GM20000 (cell line): ENCODE data around the gene PIGQ.
"Not testable (repeated sequence)": the region's sequence is repeated elsewhere in the genome, so short reads cannot be mapped to it uniquely, and the experiment has no call there.

Experiments
- DNase-seq: peaks from one replicate; pipeline ENCODE4 v3.0.0; 2012; ENCODE audit warnings: low spot score
- TF ChIP-seq, protein P1 (sequence below): IDR thresholded peaks from 2 replicates; pipeline ENCODE4 v1.5.1; 2012; ENCODE audit warnings: mild to moderate bottlenecking, control low read depth; ENCODE audit errors: extremely low read depth, missing control alignments

PIGQ gene

DNA sequence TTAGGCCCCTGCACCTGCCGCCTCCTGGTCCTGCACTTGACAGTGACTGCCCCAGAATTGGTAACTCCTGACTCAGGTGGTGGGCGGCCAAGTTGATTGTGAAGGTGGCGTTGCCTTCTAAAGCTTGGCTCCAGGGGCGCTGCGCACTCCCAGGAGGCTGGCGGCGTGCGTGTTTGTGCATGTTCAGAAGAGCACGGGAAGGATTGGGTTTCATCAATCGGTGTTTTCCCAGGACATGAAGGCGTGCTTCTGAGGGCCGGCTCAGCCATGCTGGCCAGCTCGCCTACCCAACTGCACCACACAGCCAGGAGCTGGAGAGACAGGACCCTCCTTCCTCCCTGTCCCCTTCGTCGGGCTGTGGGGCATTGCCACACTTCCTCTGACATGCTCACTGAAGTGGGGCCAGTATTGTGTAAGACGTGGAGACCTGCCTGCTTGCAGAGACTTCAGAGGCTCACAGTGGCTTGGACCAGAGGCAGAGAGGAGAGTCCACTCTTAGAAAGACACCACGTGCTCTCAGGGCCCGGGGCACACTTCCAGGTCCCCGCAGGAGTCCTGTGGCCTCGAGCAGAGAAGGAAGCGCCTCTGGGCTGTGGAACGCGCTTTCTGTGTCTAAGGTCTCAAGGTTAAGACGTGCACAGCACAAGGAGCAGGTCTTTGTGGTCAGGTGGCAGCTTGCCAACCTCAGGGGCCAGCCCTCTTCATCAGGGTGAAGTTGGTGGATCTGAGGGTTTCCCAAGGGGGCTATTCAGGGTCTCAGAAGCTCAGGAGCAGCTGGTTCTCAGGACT lies 22.9 kb downstream of the PIGQ start:
- TF ChIP-seq, protein P1, sequence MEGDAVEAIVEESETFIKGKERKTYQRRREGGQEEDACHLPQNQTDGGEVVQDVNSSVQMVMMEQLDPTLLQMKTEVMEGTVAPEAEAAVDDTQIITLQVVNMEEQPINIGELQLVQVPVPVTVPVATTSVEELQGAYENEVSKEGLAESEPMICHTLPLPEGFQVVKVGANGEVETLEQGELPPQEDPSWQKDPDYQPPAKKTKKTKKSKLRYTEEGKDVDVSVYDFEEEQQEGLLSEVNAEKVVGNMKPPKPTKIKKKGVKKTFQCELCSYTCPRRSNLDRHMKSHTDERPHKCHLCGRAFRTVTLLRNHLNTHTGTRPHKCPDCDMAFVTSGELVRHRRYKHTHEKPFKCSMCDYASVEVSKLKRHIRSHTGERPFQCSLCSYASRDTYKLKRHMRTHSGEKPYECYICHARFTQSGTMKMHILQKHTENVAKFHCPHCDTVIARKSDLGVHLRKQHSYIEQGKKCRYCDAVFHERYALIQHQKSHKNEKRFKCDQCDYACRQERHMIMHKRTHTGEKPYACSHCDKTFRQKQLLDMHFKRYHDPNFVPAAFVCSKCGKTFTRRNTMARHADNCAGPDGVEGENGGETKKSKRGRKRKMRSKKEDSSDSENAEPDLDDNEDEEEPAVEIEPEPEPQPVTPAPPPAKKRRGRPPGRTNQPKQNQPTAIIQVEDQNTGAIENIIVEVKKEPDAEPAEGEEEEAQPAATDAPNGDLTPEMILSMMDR, result no peak
- DNase-seq, result no peak

DNA sequence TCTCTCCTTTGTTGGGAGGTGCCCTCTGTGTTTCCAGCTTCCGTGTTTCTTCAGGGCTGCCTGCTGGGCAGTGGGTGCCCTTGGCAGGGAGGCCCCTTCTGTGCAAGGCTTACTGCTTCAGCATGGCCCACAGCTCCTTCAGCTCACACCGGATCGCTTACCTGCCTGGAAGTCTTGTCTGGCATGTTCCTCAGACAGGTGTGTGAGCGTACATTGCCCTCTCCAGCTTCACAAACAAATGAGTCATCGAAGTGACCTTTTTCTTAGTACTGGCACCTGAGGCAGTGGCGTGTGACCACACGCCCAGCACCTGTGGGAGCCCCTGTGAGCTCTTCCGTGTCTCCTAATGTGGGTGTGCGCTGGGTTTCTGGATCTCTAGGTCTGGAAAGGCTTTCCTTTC lies 23.6 kb downstream of the PIGQ start:
- DNase-seq, result no peak
- TF ChIP-seq, protein P1, result no peak

DNA sequence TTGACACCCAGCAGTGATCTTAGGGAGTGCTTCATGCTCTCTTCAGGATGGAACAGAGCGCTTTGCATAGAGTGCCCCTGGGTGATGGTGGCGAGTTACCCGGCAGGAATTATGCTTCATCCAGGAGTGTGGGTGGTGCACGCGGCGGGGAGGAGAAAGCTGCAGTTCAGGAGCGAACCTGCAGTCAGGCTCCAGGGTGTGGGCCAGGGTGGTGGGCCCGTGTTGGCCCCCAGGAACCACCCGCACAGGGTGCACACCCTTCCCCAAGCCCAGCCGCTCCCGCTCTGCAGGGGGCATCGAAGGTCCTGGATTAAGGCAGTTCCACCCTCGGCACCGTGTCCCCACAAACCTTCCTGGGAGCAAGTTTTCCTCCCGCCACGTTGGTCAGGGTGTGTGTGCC lies 24.0 kb downstream of the PIGQ start:
- TF ChIP-seq, protein P1, result no peak
- no peak for DNase-seq

DNA sequence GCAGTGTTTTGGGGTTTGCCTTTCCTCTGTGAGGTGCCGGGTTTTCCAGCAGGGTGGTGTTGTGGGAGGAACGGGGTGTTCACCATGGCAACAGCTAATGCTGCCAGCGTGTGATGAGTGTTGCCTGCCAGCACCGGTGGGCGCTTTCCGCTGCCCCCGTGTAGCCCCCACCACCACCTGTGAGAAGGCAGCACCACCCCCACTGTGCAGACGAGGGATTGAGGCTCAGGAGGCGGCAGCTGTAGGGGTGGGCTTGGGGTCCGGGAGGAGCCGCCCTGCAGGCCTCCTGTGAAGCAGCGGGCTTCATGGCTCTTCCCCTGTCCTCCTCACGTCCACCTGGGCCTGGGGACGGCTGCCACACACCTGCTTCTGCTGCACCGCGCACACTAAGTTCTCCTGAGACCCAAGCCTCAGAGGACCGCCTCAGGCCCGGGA lies 25.3 kb downstream of the PIGQ start:
- TF ChIP-seq, protein P1, result no peak
- DNase-seq, result no peak

DNA sequence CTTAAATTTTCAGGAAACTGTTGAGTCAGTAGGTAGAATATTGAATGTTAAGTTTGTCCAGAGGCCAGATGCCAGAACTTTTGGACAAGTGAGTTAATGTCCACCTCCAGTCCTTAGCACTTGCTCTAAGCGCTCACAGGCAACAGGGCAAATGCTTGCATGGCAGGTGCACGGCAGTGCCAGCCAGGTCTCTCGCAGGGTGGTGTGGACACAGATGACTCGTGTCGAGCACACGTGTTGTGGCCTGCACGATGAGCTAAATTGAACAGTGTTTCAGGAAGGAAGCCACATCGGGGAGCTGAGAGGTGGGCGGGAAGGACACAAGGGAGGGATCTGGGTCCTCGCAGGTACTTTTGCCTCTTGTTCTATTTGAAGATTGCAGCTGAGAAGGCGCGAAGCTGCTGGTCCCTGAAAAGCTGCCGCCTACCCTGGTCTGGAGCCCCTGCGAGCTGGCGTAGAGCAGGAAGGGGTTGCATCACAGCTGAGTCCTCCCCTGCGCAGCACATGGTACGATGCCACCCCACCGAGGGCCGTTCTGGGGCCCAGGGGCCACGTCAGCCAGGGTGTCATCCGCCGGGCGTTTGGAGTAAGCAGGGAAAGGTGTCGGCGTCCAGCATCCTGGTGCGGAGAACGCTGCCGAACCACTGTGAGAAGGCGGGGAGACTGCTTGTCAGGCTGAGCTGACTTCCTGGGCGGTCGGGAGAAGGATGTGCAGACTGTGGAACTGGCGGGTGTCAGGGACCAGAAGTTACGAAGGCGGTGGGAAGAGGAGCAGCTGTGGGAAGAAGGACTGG lies 26.4 kb downstream of the PIGQ start:
- TF ChIP-seq, protein P1, result no peak
- no peak for DNase-seq

DNA sequence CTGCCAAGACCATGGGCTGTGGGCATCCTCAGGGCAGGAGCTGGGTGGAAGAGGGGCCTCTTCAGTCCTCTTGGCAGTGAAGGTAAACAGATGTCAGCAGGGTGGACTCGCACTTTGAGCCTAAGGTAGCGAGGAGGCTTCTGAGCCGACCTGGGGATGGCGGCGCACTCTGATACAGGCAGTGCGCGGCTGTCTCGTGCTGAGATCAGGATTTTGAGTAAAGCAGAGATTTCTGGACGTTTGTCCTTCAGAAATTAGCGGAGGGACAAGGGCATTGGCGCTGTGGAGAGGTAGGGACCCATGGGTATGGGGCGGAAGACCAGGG lies 26.9 kb downstream of the PIGQ start:
- DNase-seq, result no peak
- TF ChIP-seq, protein P1, result no peak

DNA sequence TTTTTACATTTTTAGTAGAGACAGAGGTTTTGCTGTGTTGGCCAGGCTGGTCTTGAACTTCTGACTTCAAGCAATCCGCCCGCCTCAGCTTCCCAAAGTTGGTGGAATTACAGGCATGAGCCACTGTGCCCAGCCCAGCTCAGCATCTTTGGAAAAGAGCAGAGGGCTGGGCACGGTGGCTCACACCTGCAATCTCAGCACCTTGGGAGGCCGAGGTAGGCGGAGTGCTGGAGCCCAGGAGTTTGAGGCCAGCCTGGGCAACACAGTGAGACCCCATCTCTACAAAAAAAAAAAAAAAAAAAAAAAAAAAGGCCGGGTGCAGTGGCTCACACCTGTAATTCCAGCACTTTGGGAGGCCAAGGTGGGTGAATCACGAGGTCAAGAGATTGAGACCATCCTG lies 27.9 kb downstream of the PIGQ start:
- not testable (repeated sequence) for DNase-seq
